ENCODE results near the gene MAPK4.

GRCh38 chr18:50661013-50661412 lies 101.1 kb downstream of the MAPK4 start:
- TF ChIP-seq CTCF (IDR thresholded peaks at IDR 0.05) (no peak), POLR2A (IDR thresholded peaks at IDR 0.05) (no peak)
